H1 (cell line): Measurements from ENCODE around the gene NLRP11. TPM values are rescaled to one million over a fixed set of nuclear protein-coding genes. Genes with fewer than 3 reads are reported as not detected.
"Not testable (repeated sequence)": the region's sequence is repeated elsewhere in the genome, so short reads cannot be mapped to it uniquely, and the experiment has no call there.

Experiments
- CTCF ChIA-PET: fragments of 300-600 bp; sonication (Branson Sonifier 250); formaldehyde crosslinking; loops from one replicate; lab custom pipeline; 2021; ENCODE audit not compliant: partially characterized antibody; lab: Charles Lee
- POLR2A ChIA-PET: fragments of 300-600 bp; sonication (Branson Sonifier 250); formaldehyde crosslinking; loops from one replicate; lab custom pipeline; 2021; ENCODE audit warnings: inconsistent platforms; ENCODE audit not compliant: partially characterized antibody; lab: Charles Lee
- DNase-seq, 2 experiments: peaks; one replicate each; pipeline versions ENCODE4 v3.0.0 to v3.0.0-alpha.2; 2010 to 2022; ENCODE audit warnings: low spot score in 2 of 2, low read depth in 1 of 2, mixed read lengths in 1 of 2
- FAIRE-seq: peaks from 2 replicates; lab custom pipeline; 2011; peaks lifted over from hg19 to GRCh38; lab: Jason Lieb, UNC
- H2AFZ ChIP-seq: 2 replicates; pipeline ENCODE4 v1.8.1; 2012; ENCODE audit warnings: low read length, inconsistent platforms
- H2AK5ac ChIP-seq: 2 replicates; pipeline ENCODE4 v1.6.1; 2013; ENCODE audit warnings: low read depth, low read length
- H2BK120ac ChIP-seq: replicated peaks from 2 replicates; pipeline ENCODE3; 2013; ENCODE audit warnings: low read depth, low read length, inconsistent platforms
- H2BK12ac ChIP-seq: 2 replicates; pipeline ENCODE4 v1.6.1; 2013; ENCODE audit warnings: low read depth, low read length
- H2BK15ac ChIP-seq: 2 replicates; pipeline ENCODE4 v1.6.1; 2013; ENCODE audit warnings: low read length
- H2BK20ac ChIP-seq: 2 replicates; pipeline ENCODE4 v1.6.1; 2013; ENCODE audit warnings: low read length
- H2BK5ac ChIP-seq: 2 replicates; pipeline ENCODE4 v1.6.1; 2013; ENCODE audit warnings: low read depth, low read length
- H3K14ac ChIP-seq: 2 replicates; pipeline ENCODE4 v1.6.1; 2013; ENCODE audit warnings: inconsistent platforms; ENCODE audit not compliant: insufficient read length
- H3K18ac ChIP-seq: 2 replicates; pipeline ENCODE4 v1.6.1; 2013; ENCODE audit warnings: low read length; ENCODE audit errors: extremely low read depth
- H3K23ac ChIP-seq: 2 replicates; pipeline ENCODE4 v1.6.1; 2013; ENCODE audit warnings: inconsistent platforms; ENCODE audit not compliant: insufficient read length
- H3K23me2 ChIP-seq: 2 replicates; pipeline ENCODE4 v1.6.1; 2013; ENCODE audit warnings: low read depth, low read length
- H3K27ac ChIP-seq: 2 replicates; pipeline ENCODE4 v1.6.1; 2011; ENCODE audit warnings: low read depth, low read length, inconsistent platforms
- H3K27me3 ChIP-seq, 4 experiments: replicated peaks in 1 of 4; 1 replicate in 1 of 4; 2 replicates in 3 of 4; pipeline versions ENCODE4 v1.6.1 to v1.8.1; 2011 to 2013; ENCODE audit warnings: low read length in 3 of 4, mild to moderate bottlenecking in 3 of 4, inconsistent platforms in 2 of 4, mixed read lengths in 2 of 4, moderate library complexity in 1 of 4; ENCODE audit not compliant: control insufficient read depth in 3 of 4, insufficient read depth in 3 of 4; ENCODE audit errors: extremely low read depth in 1 of 4
- H3K36me3 ChIP-seq, 4 experiments: 2 replicates each; pipeline versions ENCODE4 v1.6.1 to v1.8.1; 2011 to 2013; ENCODE audit warnings: mild to moderate bottlenecking in 4 of 4, low read length in 3 of 4, moderate library complexity in 2 of 4, control low read depth in 1 of 4, inconsistent platforms in 1 of 4; ENCODE audit not compliant: insufficient read depth in 4 of 4, control insufficient read depth in 2 of 4
- H3K4ac ChIP-seq: replicated peaks from 2 replicates; pipeline ENCODE3; 2013; ENCODE audit warnings: low read length, low read depth, mixed read lengths, inconsistent platforms; ENCODE audit not compliant: insufficient read length
- H3K4me1 ChIP-seq, 4 experiments: replicated peaks in 1 of 4; 1 replicate in 1 of 4; 2 replicates in 3 of 4; pipeline versions ENCODE4 v1.6.1 to v1.8.1; 2011 to 2013; ENCODE audit warnings: low read length in 3 of 4, inconsistent platforms in 2 of 4, mixed read lengths in 1 of 4; ENCODE audit not compliant: insufficient read depth in 4 of 4, control insufficient read depth in 3 of 4
- H3K4me2 ChIP-seq, 2 experiments: 2 replicates each; pipeline versions ENCODE4 v1.6.1 to v1.8.1; 2011 to 2013; ENCODE audit warnings: low read depth in 2 of 2, low read length in 2 of 2, control low read depth in 1 of 2, inconsistent platforms in 1 of 2, mild to moderate bottlenecking in 1 of 2; ENCODE audit not compliant: insufficient read depth in 1 of 2
- H3K4me3 ChIP-seq, 4 experiments: fragments of 200-600, 300-600 bp in 1 of 4; sonication (generic), shearing (Covaris generic), sonication (Bioruptor Twin) in 1 of 4; 2 replicates each; pipeline versions ENCODE4 v1.5.1 to v1.8.1; 2011 to 2016; ENCODE audit warnings: low read length in 4 of 4, low read depth in 3 of 4, control low read depth in 2 of 4, inconsistent platforms in 2 of 4, mild to moderate bottlenecking in 2 of 4, mixed read lengths in 1 of 4, moderate library complexity in 1 of 4; ENCODE audit not compliant: insufficient read depth in 2 of 4; ENCODE audit errors: extremely low read depth in 1 of 4
- H3K56ac ChIP-seq: replicated peaks from 2 replicates; pipeline ENCODE3; 2013; ENCODE audit warnings: low read depth, mild to moderate bottlenecking, mixed read lengths, low read length, inconsistent platforms; ENCODE audit not compliant: insufficient read length
- H3K79me1 ChIP-seq: 2 replicates; pipeline ENCODE4 v1.6.1; 2013; ENCODE audit warnings: low read depth, low read length, control low read depth
- H3K79me2 ChIP-seq, 2 experiments: 2 replicates each; pipeline versions ENCODE4 v1.6.1 to v1.8.1; 2012 to 2013; ENCODE audit warnings: low read length in 2 of 2, mild to moderate bottlenecking in 2 of 2, inconsistent platforms in 1 of 2; ENCODE audit not compliant: insufficient read depth in 2 of 2, control insufficient read depth in 1 of 2
- H3K9ac ChIP-seq, 4 experiments: replicated peaks in 1 of 4; 1 replicate in 1 of 4; 2 replicates in 3 of 4; pipeline versions ENCODE4 v1.6.1 to v1.8.1; 2011 to 2013; ENCODE audit warnings: low read depth in 3 of 4, low read length in 3 of 4, control low read depth in 2 of 4, mild to moderate bottlenecking in 2 of 4, moderate library complexity in 2 of 4, inconsistent platforms in 1 of 4; ENCODE audit errors: extremely low read depth in 1 of 4
- H3K9me3 ChIP-seq, 2 experiments: 2 replicates each; pipeline versions ENCODE4 v1.6.1 to v1.8.1; 2012 to 2013; ENCODE audit warnings: mild to moderate bottlenecking in 2 of 2, moderate library complexity in 2 of 2, control low read depth in 1 of 2, inconsistent platforms in 1 of 2, low read depth in 1 of 2, low read length in 1 of 2, mixed read lengths in 1 of 2; ENCODE audit not compliant: insufficient read depth in 2 of 2
- H4K20me1 ChIP-seq, 2 experiments: replicated peaks in 1 of 2; 2 replicates each; pipeline versions ENCODE3 to v1.8.1; 2011 to 2013; ENCODE audit warnings: inconsistent platforms in 2 of 2, low read length in 2 of 2, mild to moderate bottlenecking in 1 of 2; ENCODE audit not compliant: insufficient read depth in 2 of 2, control insufficient read depth in 1 of 2
- H4K5ac ChIP-seq: 2 replicates; pipeline ENCODE4 v1.6.1; 2013; ENCODE audit warnings: low read length, low read depth, mixed read lengths, inconsistent platforms; ENCODE audit not compliant: insufficient read length
- H4K8ac ChIP-seq: 2 replicates; pipeline ENCODE4 v1.8.0; 2013; ENCODE audit warnings: mild to moderate bottlenecking, moderate library complexity, low read length, inconsistent platforms; ENCODE audit not compliant: insufficient read depth; ENCODE audit errors: extremely low read depth
- H4K91ac ChIP-seq: replicated peaks from 2 replicates; pipeline ENCODE3; 2013; ENCODE audit warnings: low read length, mixed read lengths, inconsistent platforms; ENCODE audit not compliant: insufficient read length
- WGBS, 2 experiments: shearing (Covaris generic) in 1 of 2; methylation state at CpG; one replicate each; pipeline versions ENCODE4 v1.1.6 to v1.1.7; 2013 to 2015; ENCODE audit warnings: low lambda C conversion rate in 2 of 2, mixed read lengths in 2 of 2, inconsistent platforms in 1 of 2, low coverage in 1 of 2, missing lambda C conversion rate in 1 of 2; ENCODE audit not compliant: insufficient replicate concordance in 2 of 2, insufficient coverage in 1 of 2, insufficient read length in 1 of 2; ENCODE audit errors: extremely low coverage in 1 of 2, missing lambda C conversion rate in 1 of 2; 5-methylcytosine and 5-hydroxymethylcytosine counted together
- polyA plus RNA-seq, 7 experiments: library from polyadenylated mRNA; depleted of rRNA in 3 of 7; stranded (reverse) in 5 of 7; unstranded in 2 of 7; fragments of >200 nt in 5 of 7; fragments of 200-250 nt in 2 of 7; gene quantifications; 1 replicate in 5 of 7; 2 replicates in 1 of 7; 4 replicates in 1 of 7; pipeline versions ENCODE4 v1.2.1 to v1.2.3, GENCODE V29; 2011 to 2013; ENCODE audit warnings: missing spikeins in 2 of 7, mixed read lengths in 2 of 7
- total RNA-seq: library from RNA; stranded (reverse); fragmentation: NEBNext Ultra II Directional; extraction: Animal tissue kit (Norgen Biotek cat#: 25700); gene quantifications from 2 replicates; pipeline ENCODE4 v1.2.1, GENCODE V29; 2021

NLRP11 gene
- total and polyA plus RNA-seq, 2 of the 8 experiments (the other 6 are each of a cell fraction or from before 2014, with no cell fraction given): not detected

- H2AK5ac ChIP-seq, H3K79me1 ChIP-seq, H4K5ac ChIP-seq, DNase-seq, H3K9ac ChIP-seq, H4K8ac ChIP-seq, H3K4me1 ChIP-seq, H3K18ac ChIP-seq, H3K27ac ChIP-seq, H2BK5ac ChIP-seq, H2AFZ ChIP-seq, H2BK120ac ChIP-seq, H3K4ac ChIP-seq, H3K23me2 ChIP-seq, H3K4me2 ChIP-seq, H2BK15ac ChIP-seq, H3K14ac ChIP-seq, H4K91ac ChIP-seq, H3K36me3 ChIP-seq, H3K23ac ChIP-seq, CTCF ChIA-PET, H2BK12ac ChIP-seq, FAIRE-seq, H3K79me2 ChIP-seq, H3K27me3 ChIP-seq, H3K56ac ChIP-seq, POLR2A ChIA-PET, H3K4me3 ChIP-seq, H4K20me1 ChIP-seq, H2BK20ac ChIP-seq: not testable (repeated sequence)
- H3K9me3 ChIP-seq: peaks cover 39 to 54% of the 10 kb centered on the region in 2 experiments
- WGBS, 2 experiments: 81% methylated on average over 2 of the region's 3 CpGs; no CpG with 5 or more reads in 1 of the 2 experiments
These were observed 73.0 kb downstream of the NLRP11 start, which contains the start of gene RFPL4A for GRCh38 chr19:55758797-55759196. Gene RFPL4A, plus strand, starts transcription at chr19:55759097. Its CDS starts 2,704 bp downstream, at chr19:55761801.

DNA sequence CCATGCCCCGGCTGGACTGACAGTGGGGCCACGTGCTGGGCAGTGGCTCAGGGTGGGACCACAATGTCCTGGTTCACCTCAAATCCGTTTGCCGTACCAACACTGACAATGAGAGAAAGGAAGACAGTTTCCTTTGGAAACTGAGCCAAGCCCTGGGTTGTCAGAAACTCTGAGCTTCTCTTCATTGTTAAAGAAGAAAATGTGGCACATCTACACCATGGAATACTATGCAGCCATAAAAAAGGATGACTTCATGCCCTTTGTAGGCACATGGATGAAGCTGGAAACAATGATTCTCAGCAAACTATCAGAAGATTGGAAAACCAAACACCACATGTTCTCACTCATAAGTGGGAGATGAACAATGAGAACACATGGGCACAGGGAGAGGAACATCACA is 75.0 kb downstream of the NLRP11 start:
- POLR2A ChIA-PET, H4K20me1 ChIP-seq, H2BK120ac ChIP-seq, H3K14ac ChIP-seq, H3K36me3 ChIP-seq, H3K4me2 ChIP-seq, H2BK12ac ChIP-seq, CTCF ChIA-PET, H2BK20ac ChIP-seq, H3K4me1 ChIP-seq, FAIRE-seq, H3K4me3 ChIP-seq, H3K4ac ChIP-seq, H3K18ac ChIP-seq, DNase-seq, H3K9ac ChIP-seq, H2AFZ ChIP-seq, H2BK5ac ChIP-seq, H3K27ac ChIP-seq, H2BK15ac ChIP-seq, H4K8ac ChIP-seq, H3K79me2 ChIP-seq, H3K27me3 ChIP-seq, H4K91ac ChIP-seq, H3K23me2 ChIP-seq, H2AK5ac ChIP-seq, H3K23ac ChIP-seq, H3K56ac ChIP-seq, H4K5ac ChIP-seq, H3K79me1 ChIP-seq: not testable (repeated sequence)
- peaks cover 52 to 59% of the 10 kb centered on the region in 2 experiments for H3K9me3 ChIP-seq
- 61% methylated on average over 4 of the region's 4 CpGs; no CpG with 5 or more reads in 1 of the 2 experiments for WGBS, 2 experiments
